GM21367 (cell line): ENCODE results near the gene RGS1.

Source experiments
- ATAC-seq: cut with Tn5 transposase; IDR thresholded peaks from one replicate; pipeline ENCODE4 v1.9.1; 2021; ENCODE audit not compliant: unreplicated experiment

Gene RGS1

DNA sequence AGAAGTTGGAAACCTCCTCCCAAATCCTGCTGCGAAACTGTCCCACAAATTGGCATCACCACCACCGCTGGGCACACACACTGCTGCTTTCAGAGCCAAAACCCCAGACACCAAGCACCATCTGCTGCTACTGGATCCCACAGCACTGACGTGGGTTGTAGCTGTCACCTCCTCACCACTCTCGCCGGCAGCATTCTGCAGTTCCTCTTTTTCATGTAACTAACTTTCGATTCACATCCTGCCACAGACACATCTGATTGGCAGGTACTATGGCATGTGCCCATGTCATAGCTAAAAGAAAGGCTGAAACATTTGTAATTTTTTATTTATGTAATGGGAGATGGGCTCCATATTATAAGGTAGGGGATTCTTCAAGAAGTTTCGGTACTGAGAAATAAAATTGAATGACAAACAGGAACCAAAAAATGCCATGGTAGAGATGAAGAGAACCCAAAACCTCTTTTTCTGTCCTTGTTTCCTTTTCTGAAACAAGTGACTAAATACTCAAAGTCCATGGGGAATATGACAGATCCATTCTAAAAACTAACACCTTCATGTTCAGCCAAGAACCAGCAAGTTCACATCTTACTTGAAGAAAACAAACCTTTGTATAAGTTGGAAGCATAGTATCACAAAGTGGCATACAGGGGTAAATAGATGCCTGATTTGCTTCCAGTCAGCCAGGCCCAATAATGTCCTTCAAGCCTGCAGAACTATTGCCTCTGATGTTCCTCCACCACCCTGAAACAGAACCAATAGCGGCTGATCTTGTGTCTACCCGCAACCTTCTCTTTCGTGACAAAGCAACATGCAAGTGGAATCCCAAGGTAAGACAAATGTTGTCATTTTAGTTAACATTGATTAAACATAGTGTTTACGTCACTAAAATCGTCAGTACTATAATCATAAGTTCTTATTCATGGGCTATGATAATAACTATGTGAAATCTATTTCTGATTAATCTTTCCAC is 33.8 kb downstream of the RGS1 start:
- ATAC-seq: peak; percentile 99

DNA sequence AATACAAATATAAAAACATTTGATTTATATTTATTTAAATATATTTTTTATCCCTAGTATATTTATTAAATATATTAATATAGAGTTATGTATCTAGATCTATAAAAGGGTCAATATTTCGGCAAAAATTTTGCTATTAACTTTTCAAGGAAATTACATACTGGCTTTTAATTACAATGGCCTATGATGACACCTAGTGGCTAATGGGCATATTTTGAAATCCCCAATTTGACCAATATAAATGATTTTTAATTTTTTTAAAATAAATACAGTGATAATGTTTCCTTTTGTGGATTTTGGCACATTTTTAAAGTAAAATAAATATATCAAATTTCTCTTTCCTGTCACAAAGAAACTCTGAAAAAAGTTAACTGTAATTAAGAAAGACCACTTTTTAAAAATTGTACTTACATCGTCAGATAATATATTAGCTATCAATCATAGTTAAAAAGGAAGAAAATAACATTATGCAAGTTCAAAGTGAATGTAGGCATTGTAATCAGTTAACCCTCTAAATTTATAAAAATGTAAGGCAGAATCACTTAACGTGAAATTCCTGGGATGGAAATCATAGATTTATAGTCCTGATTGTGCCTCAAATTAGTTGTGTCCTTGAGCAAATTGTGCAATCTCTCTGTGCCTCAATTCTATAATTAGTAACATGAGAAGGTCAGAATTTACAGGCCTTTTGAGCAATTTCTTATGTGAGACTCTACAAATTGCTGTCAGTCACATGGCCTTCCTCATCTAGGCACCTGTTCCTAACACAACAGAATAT is 34.7 kb downstream of the RGS1 start:
- no peak for ATAC-seq

DNA sequence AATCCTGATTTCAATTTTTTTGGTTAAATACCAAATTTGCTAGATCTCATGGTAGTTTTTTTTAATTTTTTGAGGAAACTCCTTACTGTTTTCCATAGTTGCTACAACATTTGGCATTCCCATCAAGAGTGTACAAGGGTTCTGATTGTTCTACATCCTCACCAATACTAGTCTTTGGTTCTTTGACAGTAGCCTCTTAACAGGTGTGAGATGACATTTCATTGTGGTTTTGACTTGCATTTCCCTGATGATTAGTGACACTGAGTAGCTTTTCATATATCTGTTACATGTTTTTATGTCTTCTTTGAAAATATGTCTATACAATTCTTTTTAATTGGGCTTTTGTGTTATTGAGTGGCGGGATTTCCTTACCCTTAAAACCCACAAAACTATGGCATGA is 39.5 kb downstream of the RGS1 start:
- no peak for ATAC-seq

DNA sequence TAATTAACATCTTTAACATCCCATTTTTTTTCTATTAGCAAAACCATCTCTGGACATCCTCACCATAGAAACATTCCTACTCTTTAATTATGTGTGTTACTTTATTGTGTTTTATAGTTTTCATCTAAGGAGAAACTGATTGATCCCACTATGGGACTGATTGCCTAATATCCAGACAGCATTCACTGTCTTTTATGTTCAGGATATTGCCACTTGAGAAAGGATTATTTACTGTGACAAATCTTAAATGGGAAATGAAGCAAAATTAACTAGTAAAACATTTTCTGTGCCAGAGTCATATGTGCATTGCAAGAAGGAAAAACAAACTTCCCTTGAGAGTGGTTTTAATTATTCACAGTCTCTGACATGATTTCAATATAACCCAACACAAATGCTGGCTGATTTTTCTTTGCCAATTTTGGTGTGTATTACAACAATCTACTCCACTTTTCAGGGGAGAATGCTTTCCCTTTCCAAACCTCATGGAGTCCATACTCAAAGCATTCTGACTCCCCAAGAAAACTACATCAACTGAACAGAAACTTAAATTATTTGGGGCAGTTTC is 44.6 kb downstream of the RGS1 start:
- no peak for ATAC-seq

DNA sequence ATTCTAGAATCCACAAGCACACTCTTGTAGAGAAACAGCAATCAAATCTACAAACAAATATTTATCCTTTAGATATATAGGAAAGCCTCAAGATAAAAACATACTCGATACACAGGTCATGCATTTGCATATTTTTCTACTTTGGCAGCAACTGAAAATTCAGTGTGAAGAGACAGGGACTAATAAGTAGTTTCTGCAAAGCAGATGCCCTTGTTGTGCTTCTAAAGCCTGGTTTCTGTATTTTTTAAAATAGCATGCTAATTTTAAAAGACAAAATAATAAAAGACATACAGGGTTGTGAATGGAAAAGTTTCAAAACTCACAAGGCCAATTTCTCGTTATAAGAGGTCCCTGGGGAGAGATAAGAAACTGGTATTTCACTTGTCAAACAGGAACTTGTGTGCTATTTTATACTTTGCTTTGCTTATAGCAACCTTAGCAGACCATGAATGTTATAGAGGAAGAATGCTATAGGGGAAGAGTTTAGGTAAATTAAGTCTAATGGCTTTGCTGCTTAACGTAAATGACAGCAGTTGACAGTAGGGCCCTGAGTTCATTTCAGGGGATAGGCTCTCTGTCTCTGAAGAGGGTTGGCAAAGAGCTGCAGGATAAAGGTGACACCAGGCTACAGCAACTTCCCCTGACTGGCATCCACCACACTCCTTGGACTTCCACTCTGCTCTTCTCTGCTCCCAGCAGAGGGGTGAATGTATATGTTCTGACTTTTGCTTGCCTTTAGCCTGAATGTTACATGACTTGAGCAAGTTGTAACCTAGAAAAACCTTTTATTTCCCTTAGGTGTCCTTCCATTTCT is 51.0 kb downstream of the RGS1 start:
- ATAC-seq: peak; percentile 91

DNA sequence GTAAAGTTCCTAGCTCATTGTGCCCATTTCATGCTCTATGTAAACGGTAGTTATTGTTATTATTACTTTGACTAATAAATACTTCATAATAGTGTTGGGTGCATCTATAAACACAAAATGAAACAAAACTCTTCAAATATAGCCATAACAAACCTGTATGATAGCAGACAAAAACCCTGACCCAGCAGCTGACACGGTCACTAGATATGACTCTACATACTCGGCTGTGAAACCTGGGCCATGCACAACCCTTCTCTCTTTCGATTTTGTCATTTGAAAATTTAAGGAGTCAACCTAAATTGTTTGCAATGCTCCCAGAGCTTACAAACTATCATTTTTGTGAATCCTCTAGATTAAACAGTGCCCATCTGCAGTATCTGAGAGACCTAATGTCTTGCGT is 52.3 kb downstream of the RGS1 start:
- ATAC-seq: no peak

DNA sequence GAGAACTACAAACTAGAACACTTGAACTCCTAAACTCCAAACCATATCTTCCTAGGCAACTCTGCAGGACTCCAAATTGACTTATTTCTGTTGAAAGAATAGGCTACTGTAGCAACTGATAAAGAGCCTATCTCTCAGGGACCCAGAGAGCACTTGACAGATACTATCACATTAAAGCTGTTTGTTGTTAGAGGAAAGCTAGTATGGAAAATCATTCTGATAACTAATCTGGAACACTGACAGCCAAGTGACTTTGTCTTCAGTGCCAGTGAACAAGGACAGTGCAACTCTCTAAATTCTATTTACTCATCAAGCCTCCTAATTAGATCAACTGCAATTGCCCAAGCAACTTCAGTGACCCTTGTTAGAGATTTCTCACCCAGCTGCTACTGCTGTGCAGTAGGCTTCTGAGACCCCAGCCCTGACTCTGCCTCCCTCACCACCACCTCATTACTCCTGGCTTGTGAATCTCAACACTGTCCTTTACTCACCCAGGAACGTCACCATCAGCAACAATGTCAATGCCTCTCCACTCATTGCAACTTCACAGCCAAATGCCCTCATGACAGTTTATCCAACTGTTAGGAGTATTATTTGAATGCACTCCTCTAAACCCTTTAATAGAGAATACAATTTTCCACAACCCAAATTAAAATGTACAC is 53.0 kb downstream of the RGS1 start:
- no peak for ATAC-seq

DNA sequence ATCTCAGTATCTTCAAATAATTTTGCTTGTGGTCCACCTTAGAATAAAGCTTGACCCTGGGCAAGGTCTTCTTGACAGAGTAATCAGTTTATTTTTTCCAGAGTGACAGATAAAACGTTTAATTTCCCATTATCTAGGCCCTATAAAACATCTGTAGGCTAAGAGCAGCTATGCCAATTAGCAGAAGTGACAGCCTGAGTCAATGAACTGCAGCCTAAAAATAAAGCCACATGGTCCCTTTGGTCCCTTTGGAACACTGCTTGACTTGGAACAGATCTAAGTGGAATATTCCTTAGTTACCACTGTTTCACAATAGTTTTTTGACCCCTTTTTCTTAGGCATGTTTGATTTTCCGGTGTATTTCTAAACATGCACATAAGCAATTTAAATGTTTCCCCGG is 54.0 kb downstream of the RGS1 start:
- no peak for ATAC-seq
